ENCODE measurements around the gene UBTD1.
"Not testable (repeated sequence)": the region's sequence is repeated elsewhere in the genome, so short reads cannot be mapped to it uniquely, and the experiment has no call there.

UBTD1 gene

GRCh38 chr10:97574374-97575126 is 75.8 kb downstream of the UBTD1 start:
- DNase-seq (ENCODE audit: low read depth, low spot score) = no peak
- no peak overlapping the region for H3K4me3 ChIP-seq (ENCODE audit: low read length)

DNA sequence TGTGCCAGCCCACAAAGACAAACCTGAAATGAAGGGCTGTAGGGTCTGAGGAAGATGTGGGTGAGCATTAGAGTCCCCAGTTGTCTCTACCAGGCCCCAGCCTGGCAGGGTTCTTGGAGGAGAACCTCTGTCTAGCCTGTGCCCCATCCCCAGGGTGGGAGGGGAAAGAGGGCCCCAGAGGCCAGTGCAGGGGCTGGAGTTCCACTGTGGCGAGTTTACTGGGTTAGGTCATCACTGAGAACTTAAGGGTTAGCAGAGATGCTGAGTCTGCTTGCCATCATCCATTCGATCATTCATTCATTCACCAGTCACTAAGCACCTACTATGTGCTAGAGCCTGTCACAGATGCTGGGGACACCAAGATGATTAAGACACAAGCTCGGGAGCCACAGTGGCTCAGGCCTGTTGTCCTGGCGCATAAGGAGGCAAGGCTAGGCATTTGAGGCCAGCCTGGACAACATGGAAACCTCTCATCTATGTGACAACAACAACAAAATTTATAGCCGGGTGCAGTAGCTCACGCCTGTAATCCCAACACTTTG is 76.5 kb downstream of the UBTD1 start:
- no peak for DNase-seq (ENCODE audit: low read depth, low spot score)
- no peak overlapping the region for H3K4me3 ChIP-seq (ENCODE audit: low read length)

DNA sequence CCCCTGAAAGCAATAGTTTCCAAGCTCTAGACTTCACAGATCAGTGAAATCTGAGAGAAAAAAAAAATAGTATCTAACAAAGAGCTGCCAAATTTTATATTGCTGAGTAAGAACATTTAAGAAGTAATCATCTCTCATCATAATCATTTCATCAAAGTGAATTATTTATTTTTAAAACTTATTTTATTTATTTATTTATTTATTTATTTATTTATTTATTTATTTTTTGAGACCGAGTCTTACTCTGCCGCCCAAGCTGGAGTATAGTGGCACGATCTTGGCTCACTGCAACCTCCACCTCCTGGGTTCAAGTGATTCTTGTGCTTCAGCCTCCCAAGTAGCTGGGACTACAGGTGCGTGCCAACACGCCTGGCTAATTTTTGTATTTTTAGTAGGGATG is 77.8 kb downstream of the UBTD1 start:
- not testable (repeated sequence) for H3K4me3 ChIP-seq (ENCODE audit: low read length)

GRCh38 chr10:97577701-97578100 is 79.0 kb downstream of the UBTD1 start:
- no peak for DNase-seq (ENCODE audit: low read depth, low spot score)
- H3K4me3 ChIP-seq (ENCODE audit: low read length) = no peak overlapping the region

More for the DNA sequence above, 77.8 kb downstream of the UBTD1 start:
- not testable (repeated sequence) for DNase-seq (ENCODE audit: low read depth, low spot score)

- no peak overlapping the region for H3K4me3 ChIP-seq (ENCODE audit: low read length)
- no peak for DNase-seq (ENCODE audit: low read depth, low spot score)
These were observed 79.6 kb downstream of the UBTD1 start for GRCh38 chr10:97578171-97578844.

DNA sequence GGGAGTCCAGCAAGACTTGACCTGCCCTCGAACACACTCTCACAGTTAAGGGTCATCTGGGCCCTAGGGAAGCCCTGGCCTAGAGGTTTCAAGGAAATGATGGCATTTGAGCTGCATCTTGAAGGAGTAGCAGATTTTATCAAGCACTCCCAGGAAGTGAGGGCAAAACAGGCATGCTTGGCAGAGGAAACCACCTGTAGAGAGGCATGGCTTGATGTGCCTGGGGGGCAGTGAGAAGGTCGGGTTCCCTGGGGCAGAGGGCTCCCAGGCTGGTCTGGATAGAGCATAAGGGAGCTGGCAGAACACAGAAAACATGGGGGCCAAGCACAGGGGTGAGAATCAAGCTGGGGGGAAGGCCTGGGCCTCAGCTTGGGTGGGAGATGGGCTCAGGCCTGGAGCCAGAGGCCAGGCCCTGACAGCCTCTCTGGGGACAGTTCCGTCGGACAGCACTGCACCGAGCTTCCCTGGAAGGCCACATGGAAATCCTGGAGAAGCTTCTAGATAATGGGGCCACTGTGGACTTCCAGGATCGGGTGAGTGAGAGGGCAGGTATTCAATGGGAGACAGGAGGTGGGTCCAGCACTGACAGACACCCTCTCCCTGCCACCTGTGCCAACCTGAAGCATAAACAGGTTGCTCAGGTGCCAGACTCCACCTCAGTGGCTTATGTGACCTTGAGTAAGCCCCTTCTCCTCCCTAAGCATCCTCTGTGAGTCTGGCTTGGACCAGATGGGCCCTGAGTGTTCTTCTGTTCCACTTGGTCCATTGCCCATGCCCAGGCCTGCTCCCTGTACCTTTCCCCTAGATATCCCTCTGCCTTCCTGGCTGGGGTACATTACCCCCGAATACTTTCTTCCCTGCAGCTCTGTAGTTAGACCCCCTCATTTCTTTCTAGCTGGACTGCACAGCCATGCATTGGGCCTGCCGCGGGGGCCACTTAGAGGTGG is 82.0 kb downstream of the UBTD1 start:
- DNase-seq (ENCODE audit: low read depth, low spot score) = no peak
- no peak overlapping the region for H3K4me3 ChIP-seq (ENCODE audit: low read length)

DNA sequence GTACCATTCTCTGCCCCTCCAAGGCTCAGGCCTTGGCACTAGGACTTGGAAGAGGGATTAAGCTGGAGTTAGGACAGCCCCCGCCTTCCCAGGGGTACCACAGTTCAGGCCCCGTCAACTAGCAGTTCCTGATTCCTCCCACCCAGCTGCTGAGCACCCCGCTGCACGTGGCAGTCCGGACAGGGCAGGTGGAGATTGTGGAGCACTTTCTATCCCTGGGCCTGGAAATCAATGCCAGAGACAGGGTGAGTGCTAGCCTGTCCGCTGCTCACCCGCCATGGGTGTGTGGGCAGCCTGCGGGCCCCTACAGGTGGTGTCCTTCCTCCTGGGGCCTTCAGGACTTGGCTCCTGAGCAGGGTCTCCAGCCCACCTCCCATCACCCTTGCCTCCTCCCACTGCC is 83.4 kb downstream of the UBTD1 start:
- H3K4me3 ChIP-seq (ENCODE audit: low read length) = no peak overlapping the region
- no peak for DNase-seq (ENCODE audit: low read depth, low spot score)

GRCh38 chr10:97583476-97583875 is 84.8 kb downstream of the UBTD1 start:
- H3K4me3 ChIP-seq (ENCODE audit: low read length) = no peak overlapping the region

DNA sequence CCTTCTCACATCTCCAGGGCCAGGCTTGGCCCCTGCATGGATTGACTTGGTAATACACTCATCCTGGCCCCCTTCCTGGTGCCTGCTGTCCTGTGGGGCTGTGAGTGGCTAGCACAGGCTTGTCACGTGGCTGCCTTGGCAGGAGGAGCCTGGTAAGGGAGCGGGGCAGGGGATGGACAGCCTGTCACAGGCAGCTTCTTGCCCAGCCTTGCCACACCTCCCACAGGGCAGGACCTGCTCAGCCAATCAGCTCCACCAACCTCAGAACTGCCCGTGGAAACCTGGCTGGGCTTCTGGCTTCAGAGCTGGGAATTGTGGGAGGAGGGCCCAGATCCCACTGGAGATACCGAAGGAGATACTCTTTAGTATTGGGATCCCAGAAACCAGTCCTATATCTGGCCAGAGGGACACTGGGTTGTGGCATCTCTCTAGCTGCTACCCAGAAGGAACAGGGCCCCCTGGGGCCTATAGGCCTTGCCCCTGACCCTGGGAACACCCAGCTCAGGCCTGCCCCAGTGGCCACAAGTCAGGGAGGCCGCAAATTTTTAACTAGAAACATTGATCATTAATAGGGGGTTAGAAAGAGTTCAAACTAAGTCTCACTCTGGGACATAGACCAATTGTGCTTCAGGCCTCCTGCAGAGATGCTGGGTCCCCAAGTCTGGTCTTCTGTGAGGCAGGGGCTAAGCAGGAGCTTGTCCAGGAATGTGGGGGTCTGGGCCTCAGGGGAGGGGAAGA is 85.5 kb downstream of the UBTD1 start, which contains the start of gene HOGA1:
Gene HOGA1, plus strand, starts transcription at position 330 of the 738 bp plus-strand sequence. Its CDS starts 315 bp downstream, at position 645.
- DNase-seq (ENCODE audit: low read depth, low spot score) = no peak
- no peak within 1 kb of the TSS for H3K4me3 ChIP-seq (ENCODE audit: low read length)

More at GRCh38 chr10:97583476-97583875, 84.8 kb downstream of the UBTD1 start:
- no peak for DNase-seq (ENCODE audit: low read depth, low spot score)

DNA sequence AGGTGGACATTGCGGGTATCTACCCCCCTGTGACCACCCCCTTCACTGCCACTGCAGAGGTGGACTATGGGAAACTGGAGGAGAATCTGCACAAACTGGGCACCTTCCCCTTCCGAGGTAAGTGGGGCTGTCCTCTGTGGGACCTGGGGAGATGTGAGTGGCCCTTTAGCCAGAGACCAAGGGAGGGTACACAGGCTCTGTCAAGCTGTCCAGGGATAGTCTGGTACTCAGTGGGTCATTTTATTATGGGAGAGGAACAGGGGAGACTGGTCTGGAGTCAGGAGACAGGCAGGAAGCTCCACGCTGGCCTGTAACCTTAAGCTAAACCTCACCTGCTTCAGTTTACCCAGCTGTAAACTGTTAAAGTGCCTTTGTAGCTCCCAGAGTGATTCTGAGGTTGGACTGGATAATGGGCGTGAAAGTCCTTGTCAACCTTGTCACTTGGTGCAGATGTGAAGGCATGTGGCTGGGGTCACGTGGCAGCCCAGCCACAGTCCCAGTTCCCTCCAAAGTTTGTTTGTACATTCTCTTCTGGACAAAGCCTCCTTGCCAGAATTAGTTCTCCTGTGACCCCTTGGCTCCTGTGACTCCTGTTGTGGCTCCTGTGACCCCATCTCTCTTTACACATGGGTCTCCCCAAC is 86.2 kb downstream of the UBTD1 start:
- no peak overlapping the region for H3K4me3 ChIP-seq (ENCODE audit: low read length)
- no peak for DNase-seq (ENCODE audit: low read depth, low spot score)

DNA sequence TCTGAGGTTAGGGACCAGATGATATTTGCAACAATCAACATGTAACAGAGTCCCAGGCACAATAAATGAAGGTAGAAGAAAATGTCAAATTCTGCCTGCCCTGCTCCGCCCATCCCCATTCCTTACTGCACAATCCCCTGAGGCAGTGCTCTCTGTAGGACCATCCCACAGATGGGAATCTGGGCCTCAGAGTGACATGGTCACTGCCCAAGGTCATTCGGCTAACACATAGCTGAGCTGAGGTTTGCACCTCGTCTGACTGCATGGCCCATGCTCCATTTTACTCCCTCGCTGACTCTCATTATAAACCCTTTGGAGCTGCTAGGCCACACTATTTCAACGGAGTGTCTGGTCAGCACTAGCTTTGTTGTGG is 86.7 kb downstream of the UBTD1 start:
- no peak overlapping the region for H3K4me3 ChIP-seq (ENCODE audit: low read length)
- DNase-seq (ENCODE audit: low read depth, low spot score) = no peak

DNA sequence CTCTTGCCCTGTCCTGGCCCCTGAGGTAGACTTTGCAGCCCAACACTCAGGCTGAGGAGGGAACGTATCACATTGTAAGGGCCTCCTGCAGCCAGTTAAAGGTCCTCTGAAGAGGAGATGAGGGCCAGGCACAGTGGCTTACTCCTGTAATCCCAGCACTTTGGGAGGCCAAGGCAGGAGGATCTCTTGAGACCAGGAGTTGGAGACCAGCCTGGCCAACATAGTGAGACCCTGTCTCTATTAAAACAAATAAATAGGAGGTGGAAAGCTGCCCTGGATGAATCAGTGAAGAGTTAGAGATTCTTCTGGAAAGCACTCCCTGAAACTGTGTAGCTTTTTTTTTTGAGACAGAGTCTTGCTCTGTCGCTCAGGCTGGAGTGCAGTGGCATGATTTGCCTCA is 88.5 kb downstream of the UBTD1 start:
- DNase-seq (ENCODE audit: low read depth, low spot score) = no peak
- no peak overlapping the region for H3K4me3 ChIP-seq (ENCODE audit: low read length)

DNA sequence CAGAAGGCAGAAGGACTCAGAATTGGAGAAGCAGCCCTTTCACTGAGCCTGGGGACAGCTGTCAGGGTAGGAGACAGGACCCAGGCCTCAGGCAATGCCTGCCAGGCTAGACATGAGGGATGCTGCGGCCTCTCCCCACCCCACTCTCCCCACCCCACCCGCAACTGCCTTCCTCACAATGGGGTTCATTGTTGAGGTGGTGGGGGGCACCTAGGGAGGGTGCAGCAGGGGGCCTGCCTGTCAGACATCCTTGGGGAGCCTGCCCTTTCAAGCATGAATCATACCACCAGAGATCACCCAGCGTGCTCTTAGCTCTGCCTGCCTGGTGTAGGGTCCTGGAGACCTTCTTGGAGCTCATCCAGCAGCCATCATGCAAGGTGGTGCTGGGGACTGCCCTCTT is 90.8 kb downstream of the UBTD1 start, which contains the start of gene C10orf62:
Gene C10orf62, plus strand, starts transcription at position 243 of the 400 bp plus-strand sequence. CDS start 177 bp downstream, outside the sequence.
- DNase-seq (ENCODE audit: low read depth, low spot score) = no peak
- no peak within 1 kb of the TSS for H3K4me3 ChIP-seq (ENCODE audit: low read length)

DNA sequence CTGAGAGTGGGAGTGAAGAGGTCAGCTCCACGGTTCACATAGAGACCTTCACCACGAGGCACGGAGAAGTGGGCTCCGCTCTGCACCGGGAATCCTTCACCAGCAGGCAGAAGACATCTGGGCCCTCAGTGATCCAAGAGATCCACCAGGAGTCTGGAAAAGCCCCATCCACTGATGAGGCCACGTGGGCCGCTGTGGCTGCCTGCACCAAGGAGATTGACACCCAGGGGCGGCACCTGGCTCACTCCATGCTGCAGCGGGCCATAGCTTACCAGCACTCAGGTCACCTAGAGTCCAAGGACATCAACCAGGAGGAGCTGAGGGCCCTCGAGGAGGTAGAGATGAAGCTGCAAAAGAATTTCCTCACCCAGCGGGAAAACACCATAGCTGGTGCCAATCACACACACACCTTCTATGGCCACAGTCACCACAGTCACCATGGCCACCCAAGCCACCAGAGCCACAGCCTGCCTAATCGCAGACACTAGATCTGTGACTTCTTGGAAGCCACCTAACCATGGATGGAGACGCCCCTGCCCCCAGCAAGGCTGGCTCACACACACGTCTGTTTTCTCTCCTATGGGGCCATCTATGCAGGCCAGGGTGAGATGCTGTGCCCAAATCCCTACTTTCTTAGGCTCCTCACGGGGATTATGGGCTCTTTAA is 91.5 kb downstream of the UBTD1 start:
- H3K4me3 ChIP-seq (ENCODE audit: low read length) = no peak overlapping the region
- no peak for DNase-seq (ENCODE audit: low read depth, low spot score)

- DNase-seq (ENCODE audit: low read depth, low spot score) = no peak
- no peak overlapping the region for H3K4me3 ChIP-seq (ENCODE audit: low read length)
These were observed 92.2 kb downstream of the UBTD1 start for GRCh38 chr10:97590748-97591495.

DNA sequence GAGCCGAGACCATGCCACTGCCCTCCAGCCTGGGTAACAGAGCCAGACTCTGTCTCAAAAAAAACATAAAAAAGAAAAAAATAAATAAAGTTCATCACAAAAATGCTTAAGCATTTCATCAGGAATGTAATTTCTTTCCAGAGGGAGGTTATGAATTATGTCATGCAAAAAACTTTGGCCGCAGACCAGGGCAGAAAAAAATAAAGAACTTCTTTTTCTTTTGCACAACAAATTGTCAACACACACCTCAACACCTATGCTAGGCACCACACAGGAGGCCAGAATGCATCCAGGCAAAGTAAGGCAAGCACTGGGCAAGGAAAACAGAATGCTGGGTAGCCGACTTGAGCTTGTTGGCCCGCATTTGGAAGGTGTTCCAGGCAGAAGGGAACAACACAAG is 94.7 kb downstream of the UBTD1 start:
- DNase-seq (ENCODE audit: low read depth, low spot score) = no peak
- no peak overlapping the region for H3K4me3 ChIP-seq (ENCODE audit: low read length)

All from Jurkat, Clone E6-1 (cell line).